HL-60/S4 treated with retinoic acid at 250 ng/mL for 4 days and 3 days (cell line): ENCODE data around the gene UBXN2A.
"Not testable (repeated sequence)": the region's sequence is repeated elsewhere in the genome, so short reads cannot be mapped to it uniquely, and the experiment has no call there.

ENCODE experiments used
- in situ Hi-C: fragments of 300-500 bp; cut with MboI; formaldehyde crosslinking; loops from 2 replicates; pipeline ENCODE4 v1.7.0; 2022; ENCODE audit warnings: low sequenced_read_pairs

Gene UBXN2A

DNA sequence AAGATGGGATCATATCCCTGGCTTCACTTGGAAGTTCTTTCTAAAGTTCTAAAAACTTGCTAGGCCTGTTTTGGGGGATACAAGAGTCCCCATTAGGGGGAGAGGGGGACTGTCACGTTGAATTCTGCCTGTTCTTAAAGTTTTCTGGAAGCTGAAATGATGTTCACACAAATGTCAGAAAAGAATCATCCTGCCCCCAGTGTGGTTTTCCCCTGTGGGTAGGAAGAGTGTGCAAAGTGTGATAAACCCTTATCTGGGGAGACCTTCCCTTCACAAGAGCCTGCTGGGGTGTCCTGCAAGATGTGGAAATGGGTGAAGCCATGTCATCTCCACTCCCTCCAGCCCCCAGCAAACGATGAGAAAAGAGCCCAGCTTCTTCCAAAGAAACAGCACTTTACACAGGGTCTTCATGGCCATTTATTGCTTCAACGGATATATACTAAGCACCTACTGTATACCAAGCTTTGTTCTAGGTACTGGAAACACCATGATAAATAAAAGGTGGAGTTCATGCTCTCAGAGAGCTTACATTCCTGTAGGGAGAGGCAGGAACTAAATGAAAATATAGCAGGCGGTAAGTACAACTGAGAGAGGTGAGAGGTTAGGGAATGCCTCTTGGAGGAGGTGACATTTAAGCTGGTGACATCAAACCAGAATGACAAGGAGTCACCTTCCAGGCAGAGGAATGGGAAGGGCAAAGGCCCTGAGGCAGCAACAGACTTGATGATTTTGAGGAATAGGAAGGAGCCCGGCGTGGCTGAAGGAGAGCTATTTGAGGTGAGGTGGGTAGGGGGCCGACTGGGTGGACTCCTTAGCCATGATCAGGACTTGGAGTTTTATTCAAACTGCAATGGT lies 71.2 kb downstream of the UBXN2A start:
- in situ Hi-C loops = no loop called here

DNA sequence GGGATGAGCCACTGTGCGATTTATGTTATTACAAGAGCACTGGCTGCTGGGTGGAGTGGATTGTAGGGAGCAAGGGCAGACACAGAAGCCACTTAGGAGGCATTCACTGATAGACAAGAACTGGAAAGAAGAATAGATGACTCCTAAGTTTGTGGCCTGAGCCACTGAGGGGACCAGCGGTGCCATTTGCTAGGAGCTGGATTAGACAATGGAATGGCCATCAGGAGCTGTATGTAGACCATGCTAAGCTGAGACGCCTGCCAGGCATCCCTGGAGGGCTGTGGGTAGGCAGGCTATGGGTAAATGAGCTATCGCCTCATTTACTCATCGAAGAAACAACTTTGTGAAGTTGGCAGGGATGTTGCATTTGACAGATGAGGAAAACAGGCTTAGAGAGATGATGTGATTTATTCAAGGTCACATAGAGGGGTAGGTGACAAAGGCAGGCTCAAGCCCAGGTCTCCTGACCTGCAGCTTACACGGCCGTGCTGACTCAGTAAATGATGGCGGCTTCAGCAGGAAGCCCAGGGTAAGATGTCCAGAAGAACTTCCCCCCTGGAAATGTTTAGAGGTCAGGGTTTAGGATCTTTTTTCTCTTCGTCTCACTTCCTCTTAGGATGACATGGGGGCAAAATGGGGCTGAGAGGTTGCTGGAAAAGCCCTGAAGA lies 72.4 kb downstream of the UBXN2A start:
- in situ Hi-C loops = no loop called here

DNA sequence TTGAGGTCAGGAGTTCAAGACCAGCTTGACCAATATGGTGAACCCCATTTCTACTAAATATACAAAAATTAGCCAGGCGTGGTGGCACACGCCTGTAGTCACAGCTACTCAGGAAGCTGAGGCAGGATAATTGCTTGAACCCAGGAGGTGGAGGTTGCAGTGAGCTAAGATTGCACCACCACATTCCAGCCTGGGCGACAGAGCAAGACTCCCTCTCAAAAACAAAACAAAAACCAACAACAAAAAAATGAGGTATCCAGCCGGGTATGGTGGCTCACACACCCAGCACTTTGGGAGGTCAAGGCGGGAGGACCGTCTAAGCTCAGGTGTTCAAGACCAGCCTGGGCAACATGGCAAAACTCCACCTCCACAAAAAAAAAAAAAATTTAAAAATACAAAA lies 74.6 kb downstream of the UBXN2A start:
- in situ Hi-C loops = not testable (repeated sequence)

GRCh38 chr2:24015562-24016375 lies 75.5 kb downstream of the UBXN2A start:
- in situ Hi-C loops = no loop called here

GRCh38 chr2:24016376-24016761 lies 76.1 kb downstream of the UBXN2A start:
- in situ Hi-C loops = no loop called here

DNA sequence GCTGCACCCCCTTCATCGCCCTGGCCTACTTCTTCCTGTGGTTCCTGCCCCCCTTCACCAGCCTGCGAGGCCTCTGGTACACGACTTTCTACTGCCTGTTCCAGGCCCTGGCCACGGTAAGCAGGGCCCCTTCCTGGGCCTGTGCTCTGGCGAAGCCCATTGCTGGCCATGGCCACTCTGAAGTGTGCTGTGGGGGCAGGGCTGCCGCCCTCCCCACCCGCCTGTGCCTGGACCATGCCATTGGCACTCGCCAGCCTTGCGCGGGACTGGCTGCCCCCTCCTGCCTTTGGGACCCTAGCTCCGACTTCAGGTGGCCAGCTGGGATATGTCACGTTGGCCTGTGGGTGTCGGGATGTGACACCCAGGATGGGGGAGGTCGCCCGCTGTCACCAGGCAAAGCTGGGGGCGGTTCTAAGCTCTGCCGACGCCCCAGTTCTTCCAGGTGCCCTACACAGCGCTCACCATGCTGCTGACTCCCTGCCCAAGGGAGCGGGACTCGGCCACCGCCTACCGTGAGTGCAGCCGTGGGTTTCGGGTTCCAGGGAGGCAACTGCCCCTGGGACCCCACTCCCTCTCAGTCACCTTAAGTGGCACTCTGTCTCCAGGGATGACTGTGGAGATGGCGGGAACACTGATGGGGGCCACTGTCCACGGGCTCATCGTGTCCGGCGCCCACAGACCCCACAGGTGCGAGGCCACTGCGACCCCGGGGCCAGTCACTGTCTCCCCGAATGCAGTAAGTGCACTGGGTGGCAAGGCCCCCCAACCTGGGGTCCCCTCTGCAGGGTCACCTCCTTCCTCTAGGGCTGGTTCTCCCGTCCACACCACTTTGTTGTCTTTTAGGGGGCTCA lies 76.8 kb downstream of the UBXN2A start:
- in situ Hi-C loops = no loop called here

DNA sequence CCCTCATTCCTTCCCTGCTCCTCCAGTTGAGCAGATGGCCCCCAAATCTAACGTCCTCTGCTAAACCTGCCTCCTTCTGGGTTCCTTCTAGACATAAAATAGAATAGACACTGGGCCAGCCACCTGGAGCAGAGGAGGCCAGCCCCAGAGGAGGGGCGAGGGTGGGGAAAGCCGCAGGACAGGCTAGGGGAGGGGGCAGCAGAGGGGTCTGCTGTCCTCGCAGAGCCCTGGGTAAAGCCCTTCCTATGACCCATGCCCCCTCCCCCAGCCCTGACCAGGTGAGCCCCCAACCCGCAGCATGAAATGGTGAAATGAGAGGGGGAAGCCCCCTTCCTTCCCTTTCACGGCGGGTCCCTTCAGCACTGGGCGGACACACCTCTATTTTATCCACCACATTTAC lies 77.4 kb downstream of the UBXN2A start:
- in situ Hi-C loops = no loop called here

GRCh38 chr2:24018241-24018640 lies 78.0 kb downstream of the UBXN2A start:
- in situ Hi-C loops = no loop called here

DNA sequence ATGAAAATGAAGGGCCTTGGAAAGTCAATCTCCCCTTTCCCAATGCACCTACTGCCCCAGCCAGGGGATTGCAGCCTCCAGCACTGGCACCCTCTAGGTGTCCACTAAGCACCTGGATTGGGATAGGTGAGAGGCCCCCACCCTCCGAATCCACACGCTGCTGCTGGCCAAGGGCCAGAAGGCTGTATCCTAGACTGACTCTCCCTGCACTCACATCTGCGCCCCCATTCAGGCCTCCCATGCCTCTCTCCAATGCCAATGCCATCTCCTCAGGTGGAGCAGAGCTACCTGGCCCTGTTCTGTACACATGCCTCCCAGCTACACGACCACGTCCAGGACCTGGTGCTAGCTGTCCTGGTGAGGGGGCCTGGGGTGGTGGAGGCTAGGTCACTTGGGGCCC lies 79.5 kb downstream of the UBXN2A start:
- in situ Hi-C loops = no loop called here

GRCh38 chr2:24020244-24020643 lies 80.0 kb downstream of the UBXN2A start:
- in situ Hi-C loops = no loop called here

DNA sequence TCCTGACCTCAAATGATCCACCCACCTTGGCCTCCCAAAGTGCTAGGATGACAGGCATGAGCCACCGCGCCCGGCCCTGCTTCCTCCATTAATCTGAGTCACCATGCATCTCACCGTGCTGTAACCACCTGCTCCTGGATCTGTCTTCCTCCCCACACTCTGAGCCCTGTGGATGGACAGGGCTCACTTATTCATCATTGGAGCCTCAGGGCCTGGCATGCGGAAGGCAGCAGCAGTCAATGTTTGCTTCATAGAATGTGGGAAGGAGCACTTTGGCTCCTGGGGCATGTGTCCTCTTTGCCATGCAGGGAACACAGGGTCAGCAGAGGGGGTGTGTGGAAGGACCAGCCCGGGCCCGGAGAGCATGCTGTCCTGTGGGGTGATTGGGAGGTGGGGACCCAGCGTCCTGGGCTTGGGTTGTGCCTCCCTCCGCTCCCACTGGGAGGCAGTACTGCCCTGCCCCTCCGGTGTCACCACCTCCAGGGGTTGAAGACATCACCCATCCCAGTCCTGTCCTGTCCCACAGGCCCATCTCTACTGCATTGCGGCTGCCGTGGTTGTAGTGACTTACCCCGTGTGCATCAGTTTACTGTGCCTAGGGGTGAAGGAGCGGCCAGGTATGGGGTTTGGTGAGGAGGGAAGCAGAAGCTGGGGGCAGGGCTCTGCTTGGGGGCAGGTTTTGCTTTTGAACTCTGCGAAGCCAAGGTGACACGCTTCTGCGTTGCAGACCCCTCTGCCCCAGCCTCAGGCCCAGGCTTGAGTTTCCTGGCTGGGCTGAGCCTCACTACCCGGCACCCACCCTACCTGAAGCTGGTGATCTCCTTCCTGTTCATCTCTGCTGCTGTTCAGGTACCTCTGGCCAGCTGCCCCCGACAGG lies 81.1 kb downstream of the UBXN2A start:
- in situ Hi-C loops = no loop called here

DNA sequence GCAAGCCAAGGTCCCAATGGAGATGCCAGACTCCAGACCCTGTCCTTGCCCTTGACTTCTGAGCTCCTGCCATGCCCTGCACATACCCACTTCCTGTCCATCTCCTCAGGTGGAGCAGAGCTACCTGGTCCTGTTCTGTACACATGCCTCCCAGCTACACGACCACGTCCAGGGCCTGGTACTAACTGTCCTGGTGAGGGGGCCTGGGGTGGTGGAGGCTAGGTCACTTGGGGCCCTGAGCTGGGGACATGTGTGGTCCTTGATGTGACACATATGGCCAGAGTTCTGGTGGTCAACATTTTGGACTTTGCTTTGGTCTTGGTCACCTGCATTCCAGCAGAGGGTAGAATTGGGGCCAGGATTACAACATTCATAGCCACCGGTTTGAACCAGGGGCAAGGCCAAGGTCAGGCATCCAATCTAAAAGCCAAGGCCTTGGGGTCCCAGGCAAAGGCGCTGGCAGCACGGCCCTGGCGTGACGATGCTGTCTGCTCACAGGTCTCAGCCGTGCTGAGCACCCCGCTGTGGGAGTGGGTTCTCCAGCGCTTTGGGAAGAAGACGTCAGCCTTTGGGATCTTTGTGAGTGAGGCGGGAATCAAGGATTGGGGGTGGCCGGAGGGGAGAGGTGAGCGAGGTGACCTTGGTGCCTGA lies 82.2 kb downstream of the UBXN2A start:
- in situ Hi-C loops = no loop called here

GRCh38 chr2:24022975-24023575 lies 82.8 kb downstream of the UBXN2A start:
- in situ Hi-C loops = no loop called here

GRCh38 chr2:24024018-24024417 lies 83.8 kb downstream of the UBXN2A start:
- in situ Hi-C loops = no loop called here

DNA sequence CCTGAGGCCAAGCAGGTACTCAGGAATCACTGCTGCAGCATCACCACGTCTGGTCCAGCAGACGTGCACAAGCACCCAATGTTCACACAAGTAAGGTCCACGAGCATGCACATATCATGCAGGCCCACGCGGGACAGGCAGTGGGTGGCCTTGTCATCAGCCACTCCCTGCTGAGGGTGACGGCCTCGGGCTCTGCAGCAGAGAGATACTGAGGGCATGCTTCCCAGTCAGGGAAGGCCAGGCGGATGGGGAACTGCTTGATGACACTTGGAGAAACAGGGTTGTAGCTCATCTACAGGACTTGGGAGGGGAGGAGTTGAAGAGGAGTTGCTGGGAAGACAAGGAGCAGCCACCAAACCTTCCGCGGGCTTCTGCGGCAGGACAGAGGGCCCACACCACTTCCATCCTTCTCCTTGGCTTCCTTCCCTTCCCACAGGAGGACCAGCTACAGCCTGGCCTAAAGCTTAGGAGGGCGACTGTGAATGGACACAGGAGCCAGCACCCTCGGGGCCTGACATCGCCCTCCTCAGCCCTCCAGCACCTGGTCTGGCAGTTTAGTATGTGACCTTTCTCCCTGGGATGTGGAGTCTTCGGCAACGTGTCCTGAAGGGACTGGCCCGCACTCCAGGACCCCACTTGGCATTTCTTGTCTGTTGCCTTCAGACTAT lies 84.9 kb downstream of the UBXN2A start:
- in situ Hi-C loops = no loop called here

DNA sequence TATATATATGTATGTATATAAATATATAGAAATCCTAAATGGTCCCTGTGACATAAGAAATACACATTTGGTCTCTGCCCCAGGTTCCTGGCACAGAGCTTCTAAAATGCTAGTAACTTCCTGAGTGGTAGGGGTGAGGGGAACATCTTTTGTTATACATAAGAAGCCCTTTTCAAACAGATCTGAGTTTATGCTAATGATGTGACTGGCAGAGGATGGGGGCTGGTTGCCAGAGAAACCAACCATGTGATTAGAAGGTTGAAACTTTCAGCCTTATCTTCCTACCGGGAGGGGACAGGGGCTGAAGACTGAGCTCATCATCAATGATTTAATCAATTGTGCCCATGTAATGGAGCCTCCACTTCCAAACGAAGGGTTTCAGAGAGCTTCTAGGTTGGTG lies 86.0 kb downstream of the UBXN2A start:
- in situ Hi-C loops = no loop called here

DNA sequence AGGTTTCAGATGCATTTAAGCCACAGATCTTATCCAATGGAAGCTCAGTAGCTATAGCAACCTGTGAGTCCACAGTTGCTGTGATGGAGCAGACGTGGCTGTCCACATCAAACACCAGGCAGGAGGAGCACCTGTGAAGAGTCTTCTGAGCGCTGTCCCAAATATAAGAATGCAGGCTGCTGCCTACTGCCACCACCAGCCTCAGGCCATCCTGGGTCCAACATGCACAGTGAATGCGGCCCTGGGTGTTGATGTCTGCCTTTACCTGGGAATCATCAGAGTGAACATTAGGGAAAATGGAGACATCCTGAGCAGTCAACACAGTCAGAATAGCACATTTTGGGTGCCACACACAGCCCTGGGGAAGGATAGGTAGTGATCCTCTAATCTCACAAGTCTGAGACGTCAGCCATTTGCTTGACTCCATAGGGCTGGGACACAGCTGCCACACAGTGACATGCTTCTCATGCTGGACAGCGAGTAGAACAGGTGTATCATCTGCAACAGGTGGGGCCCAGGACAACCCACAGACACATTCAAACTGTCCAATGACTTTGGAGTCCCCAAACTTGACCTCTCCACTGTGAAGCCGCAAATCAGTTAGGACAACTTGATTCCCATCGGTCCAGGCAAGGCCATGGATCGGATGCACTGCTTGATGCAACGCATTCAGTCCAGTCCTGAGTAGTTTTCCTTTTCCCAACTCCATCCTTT lies 98.7 kb downstream of the UBXN2A start:
- in situ Hi-C loops = no loop called here

DNA sequence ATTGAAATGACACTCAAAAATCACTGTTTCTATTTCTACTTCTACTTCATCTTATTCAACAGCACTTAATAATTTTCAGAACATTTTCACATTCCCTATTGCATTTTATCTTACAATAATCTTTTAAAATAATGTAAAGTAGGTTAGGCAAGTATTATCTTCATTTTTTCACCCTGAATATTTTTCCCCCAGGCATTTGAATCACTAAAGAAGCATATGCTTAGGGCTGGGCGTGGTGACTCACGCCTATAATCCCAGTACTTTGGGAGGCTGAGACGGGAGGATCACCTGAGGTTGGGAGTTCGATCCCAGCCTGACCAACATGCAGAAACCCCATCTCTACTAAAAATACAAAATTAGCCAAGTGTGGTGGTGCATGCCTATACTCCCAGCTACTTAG lies 100.2 kb downstream of the UBXN2A start:
- in situ Hi-C loops = no loop called here
